ENCODE data around the gene PLAC9. TPM values are rescaled to one million over a fixed set of nuclear protein-coding genes. Genes with fewer than 3 reads are reported as not detected.
A peak's percentile ranks its signal among the peaks of the same experiment; 100 is the strongest.

The PLAC9 gene
- total RNA-seq, 1 experiment from 2014 or later: not detected

DNA sequence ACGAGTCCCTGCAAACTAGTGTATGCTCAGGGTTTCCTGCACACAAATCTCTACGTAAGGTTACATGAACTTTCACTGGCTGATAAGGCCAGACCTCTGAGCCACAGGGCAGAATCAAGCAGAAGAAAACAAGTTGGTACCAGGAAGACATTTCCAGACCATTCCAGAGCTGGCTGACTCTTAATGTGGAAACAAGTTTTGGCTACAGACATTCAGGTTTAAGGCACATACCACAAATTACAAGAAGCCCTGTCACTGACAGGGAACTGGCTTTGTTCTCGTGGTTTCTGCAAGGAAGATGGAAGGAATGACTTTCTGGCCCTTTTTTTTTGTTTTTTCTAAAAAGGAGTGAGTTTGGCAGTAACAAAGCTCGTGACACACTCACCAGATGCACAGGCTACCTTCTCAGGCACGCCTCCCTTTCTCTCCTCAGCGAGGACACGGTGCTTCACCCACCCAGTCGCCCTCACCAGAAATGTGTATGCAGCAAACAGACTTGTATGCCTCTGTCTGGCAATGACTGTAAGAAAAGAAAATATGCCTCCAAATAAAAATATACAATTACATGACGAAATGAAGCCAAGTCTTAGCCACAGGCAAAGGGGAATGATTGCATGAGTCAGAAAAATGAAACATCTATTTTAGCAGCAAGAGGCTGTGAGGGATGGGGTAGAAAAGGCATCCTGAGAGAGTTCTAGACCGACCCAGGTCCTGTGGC lies 22.6 kb downstream of the PLAC9 start:
- no peak for DNase-seq (ENCODE audit: low read depth, low spot score)
- in situ Hi-C loops (cut with HindIII; ENCODE audit: low pct_unique_long_range_greater_than_20kb, low sequenced_read_pairs): no loop called here

DNA sequence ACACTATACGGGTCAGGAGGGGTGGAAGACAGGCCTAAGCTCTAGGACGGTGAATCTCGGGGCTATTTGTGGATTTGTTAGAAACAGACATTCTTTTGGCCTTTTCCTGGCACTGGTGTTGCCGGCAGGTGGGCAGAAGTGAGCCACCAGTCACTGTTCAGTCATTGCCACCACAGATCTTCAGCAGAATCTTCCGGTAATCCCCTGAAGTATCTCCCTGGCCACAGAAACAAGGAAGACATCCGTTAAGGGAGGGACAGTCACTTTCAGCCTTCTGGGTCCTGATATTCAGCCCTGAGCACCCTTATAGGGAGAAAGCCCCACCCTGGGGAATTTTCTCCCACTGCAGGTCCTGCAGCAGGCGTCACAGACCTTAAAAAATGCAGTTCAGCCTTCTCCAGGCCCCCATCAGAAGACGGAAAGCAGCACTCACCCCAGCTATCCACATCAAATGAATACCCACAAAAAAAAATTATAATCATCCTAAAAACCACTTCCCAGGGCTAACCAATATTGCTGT lies 23.2 kb downstream of the PLAC9 start:
- DNase-seq (ENCODE audit: low read depth, low spot score): no peak
- in situ Hi-C loops (cut with HindIII; ENCODE audit: low pct_unique_long_range_greater_than_20kb, low sequenced_read_pairs): no loop called here

DNA sequence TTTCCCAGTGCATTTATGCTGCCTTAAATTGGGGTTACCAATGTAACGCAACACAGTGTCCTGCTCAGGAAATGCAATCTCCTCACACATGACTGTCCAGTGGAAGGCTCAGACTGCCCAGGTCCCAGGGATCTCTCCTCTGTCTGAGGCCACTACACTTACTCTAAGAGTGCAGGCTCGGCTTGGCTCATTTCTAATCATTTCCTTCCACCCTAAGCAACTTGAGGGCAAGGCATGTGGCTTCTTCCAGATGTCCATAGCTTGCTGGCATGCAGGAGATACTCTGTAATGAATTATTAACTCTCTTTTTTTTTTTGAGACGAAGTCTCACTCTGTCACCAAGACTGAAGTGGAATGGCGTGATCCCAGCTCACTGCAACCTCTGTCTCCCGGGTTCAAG lies 23.7 kb downstream of the PLAC9 start:
- no peak for DNase-seq (ENCODE audit: low read depth, low spot score)
- in situ Hi-C loops (cut with HindIII; ENCODE audit: low pct_unique_long_range_greater_than_20kb, low sequenced_read_pairs): no loop called here

DNA sequence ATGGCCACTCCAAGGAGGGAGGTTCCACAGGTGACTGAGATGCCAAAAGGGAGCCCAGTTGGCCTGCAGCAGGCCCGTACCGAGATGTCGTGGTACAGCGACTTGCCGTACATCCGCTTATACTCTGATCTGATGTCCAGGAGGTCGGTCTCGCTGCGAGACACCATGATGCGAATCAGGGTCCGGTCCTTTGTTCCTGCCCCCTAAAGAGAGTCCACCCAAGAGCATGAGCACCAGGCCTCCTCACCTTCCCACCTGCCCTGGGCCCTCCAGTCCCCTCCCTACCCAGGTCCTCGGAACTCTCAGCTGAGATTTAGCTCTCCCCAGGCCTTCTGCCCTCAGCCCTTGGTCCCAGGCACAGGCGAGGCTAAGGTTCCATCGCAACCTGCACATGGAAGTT lies 25.0 kb downstream of the PLAC9 start:
- in situ Hi-C loops (cut with HindIII; ENCODE audit: low pct_unique_long_range_greater_than_20kb, low sequenced_read_pairs): no loop called here
- no peak for DNase-seq (ENCODE audit: low read depth, low spot score)

DNA sequence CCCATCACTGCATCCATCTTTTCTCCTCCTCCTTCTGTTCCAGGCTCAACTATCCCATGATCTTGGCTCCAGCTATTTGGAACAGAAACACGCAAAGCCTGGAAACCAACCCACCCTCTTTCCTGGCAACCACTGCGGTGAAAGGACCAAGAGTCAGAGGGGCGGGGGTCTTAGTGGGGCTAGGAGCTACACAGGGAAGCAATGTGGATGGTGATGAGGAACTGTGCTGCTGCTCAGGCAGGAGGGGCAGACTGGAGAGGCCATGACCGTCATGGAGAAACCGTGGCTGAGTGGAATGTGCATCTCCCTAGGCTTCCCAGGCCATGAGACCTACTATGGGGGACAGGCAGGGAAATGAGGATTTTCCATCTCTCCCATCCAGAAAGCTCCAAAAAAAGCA lies 25.6 kb downstream of the PLAC9 start:
- in situ Hi-C loops (cut with HindIII; ENCODE audit: low pct_unique_long_range_greater_than_20kb, low sequenced_read_pairs): no loop called here
- no peak for DNase-seq (ENCODE audit: low read depth, low spot score)

DNA sequence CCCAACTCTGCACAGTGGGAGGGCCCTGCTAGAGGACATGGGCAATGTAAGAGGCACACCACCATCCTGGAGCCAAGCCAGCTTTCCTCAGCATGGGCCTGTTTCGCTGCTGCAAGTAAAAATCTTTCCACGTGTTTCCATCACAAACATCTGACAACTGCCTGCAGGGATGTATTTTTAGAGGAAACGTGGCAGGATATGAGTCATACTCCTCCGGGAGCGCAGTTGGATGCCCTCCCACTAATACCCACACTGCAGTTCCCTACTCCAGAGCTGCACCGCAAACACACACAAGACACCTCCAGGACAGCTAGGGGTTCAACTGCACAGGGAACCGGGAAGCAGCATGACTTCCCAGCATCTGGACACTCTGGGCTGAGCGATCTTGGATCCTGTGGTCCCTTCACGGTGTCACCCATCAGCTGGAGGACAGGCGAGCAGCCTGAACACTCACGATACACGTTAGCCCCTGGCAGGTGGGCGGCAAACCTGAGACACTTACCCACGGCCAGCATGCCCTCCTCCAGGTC lies 26.1 kb downstream of the PLAC9 start:
- DNase-seq (ENCODE audit: low read depth, low spot score): peak; percentile 93
- in situ Hi-C loops (cut with HindIII; ENCODE audit: low pct_unique_long_range_greater_than_20kb, low sequenced_read_pairs): no loop called here

DNA sequence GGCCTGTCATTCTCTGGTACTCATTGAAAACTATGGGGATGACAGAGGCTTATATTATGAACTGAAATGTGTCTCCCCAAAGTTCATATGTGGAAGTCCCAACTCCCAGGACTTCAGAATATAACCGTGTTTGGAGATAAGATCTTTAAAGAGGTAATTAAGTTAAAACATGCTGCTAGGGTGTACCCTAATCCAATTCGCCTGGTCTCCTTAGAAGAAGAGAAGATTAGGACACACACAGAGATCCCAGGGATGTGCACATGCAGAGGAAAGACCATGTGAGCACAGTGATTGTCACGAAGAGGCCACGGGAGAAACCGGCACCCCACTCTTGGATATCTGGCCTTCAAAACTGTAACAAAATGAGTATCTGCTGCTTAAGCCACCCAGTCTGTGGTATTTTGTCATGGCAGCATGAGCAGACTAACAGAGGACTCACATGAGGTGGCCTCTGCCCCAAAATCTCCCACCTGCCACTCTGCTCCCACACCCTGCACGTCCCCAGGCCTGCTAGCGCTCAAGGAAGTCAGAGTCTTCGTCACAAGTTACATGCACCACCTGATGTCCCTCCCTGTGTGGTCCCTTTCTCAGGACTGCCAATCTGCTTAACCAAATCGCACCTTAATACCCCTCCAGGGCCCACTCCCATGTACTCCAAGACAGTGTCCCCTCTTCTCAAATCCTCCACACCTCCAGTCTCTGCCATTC lies 26.8 kb downstream of the PLAC9 start:
- in situ Hi-C loops (cut with HindIII; ENCODE audit: low pct_unique_long_range_greater_than_20kb, low sequenced_read_pairs): no loop called here
- no peak for DNase-seq (ENCODE audit: low read depth, low spot score)

DNA sequence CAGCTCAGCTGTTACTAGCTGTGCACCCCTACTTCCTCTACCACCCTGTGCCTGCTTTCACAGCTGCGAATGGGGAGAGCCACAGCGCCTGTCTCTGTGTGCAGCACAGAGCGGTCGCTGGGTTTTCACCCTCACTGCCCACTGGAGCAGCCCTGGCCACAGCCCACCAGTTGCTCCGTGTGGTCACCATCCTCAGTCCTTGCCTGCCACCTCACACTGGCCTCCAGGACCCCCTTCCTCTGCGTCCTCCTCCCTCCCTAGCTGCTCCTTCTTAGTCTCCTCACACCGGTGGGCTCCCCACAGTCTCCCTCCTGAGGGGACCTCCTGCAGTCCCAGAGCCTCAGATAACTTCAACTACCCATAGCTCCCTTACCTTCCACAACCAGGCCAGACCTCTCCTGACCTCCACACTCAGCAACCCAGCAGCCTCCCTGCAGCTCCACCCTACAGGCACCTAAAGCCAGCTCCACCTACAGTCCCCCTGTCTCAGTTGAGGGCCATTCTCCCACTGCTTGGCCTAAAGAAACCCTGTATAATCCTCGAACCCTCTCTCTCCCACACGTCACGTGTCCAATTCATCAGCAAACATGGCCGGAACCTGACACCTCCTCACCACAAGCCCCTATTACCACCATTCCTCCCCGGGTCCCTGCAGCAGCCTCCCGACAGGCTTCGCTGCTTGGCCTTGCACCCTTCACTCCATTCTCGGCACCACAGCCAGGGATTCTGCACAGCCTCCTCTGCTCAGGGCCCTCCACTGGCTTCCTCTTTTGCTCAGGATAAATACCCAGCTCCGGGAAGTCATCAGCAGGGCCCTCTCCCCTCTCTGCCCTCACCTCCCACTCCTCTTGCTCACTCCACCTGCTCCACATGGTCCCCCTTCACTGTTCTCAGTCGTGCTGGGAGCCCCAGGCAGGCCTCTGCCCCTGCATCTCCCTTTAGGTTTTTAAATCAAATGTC lies 28.1 kb downstream of the PLAC9 start:
- in situ Hi-C loops (cut with HindIII; ENCODE audit: low pct_unique_long_range_greater_than_20kb, low sequenced_read_pairs): no loop called here
- DNase-seq (ENCODE audit: low read depth, low spot score): no peak

DNA sequence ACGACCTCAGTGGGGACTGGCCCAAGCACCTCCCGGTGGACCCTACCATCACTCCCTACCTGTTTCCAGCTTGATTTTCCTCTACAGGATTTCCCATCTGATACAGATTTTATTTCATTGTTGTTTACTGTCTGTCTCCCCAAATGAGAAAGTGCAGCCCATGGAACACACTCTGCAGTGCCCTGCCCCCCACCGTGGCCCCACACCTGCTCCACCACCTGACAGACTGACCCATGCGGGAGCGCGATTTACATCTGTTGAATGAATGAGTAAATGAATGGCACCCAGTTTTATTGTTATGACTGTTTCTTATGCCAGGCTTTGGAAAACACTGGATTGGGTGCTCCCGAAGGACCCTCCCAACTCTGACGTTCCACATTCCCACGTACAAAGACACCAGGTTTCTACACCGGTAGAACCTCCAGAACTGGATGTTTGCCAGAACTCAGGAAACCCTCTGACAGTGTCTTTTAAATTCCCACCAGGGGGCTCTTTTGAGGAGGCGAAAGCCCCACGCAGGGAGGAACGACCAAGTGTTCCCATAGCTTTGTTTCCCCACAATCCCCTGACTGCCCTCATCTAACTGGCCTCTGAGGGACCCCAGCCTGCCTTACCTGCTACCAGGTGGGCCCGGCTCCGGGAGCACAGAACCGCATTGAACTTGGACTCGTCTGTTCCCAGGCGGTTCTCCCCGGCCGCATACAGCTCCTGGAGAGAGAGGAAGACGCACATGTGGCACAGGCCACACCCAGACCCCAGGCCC lies 29.0 kb downstream of the PLAC9 start:
- in situ Hi-C loops (cut with HindIII; ENCODE audit: low pct_unique_long_range_greater_than_20kb, low sequenced_read_pairs): no loop called here
- DNase-seq (ENCODE audit: low read depth, low spot score): peak; percentile 41

DNA sequence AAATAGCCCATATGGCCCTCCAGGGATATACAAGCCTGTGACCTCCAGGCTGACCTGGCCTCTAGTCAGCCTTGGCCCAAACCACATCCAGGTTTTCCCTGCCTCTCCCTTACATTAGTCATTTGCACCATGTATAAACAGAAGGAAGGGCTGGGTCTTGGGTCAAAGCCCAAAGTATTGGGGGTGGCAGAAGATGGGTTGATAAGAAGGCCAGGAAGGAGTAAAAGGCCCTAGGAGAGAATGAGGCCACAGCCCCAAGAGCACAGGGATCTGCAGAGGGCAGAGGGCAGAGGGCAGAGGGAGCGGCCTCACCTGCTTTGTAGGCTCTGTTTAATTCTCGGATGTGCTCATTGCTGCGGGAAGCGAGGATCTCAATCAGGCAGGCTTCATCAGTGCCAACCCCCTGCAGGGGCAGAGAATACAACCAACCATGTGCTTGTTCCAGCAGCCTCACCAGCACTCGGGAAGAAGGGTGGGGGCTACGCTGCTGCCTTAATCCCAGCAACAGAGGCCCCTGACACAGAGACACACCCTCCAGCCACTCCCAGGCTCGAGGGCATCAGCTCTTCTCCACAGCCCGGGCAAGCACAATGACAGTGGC lies 31.3 kb downstream of the PLAC9 start:
- in situ Hi-C loops (cut with HindIII; ENCODE audit: low pct_unique_long_range_greater_than_20kb, low sequenced_read_pairs): no loop called here

DNA sequence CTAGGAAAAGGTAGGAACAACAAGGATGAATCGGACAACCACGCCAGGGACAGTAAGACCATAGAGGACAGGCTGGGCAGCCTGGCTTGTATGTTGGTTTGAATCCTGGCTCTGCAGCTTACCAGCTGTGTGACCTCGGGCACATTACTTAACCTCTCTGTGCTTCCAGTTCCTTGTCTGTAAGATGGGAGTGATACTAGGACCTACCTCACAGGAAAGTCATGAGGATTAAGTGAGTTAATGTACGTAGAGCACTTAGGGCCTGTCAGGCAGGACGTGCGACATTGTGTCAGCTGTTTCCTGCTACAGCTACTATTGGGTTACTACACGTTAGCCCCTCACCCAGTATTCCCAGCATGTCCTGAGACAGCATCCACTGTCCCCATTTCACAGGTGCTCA lies 32.1 kb downstream of the PLAC9 start:
- DNase-seq (ENCODE audit: low read depth, low spot score): no peak
- in situ Hi-C loops (cut with HindIII; ENCODE audit: low pct_unique_long_range_greater_than_20kb, low sequenced_read_pairs): no loop called here

More for the DNA sequence above, 31.3 kb downstream of the PLAC9 start:
- DNase-seq (ENCODE audit: low read depth, low spot score): no peak

DNA sequence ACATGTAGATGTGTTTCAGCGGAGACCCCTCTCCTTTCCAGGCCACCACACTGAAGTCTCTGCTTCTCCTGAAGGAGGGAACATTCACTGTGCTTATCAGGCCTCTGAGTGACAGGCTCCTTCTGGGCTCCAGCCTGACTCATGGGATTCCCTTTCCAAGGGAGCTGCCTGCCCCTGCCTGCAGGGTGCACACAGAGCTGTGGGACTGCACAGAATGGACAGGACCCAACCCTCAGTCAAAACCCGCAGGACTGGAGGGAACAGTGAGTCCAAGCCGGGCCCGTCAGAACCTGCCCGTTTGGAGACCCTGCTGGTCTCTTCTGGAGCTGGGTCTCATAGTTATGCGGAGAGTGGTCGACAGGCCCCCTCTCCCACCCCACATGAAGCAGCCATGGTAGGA lies 32.6 kb downstream of the PLAC9 start:
- in situ Hi-C loops (cut with HindIII; ENCODE audit: low pct_unique_long_range_greater_than_20kb, low sequenced_read_pairs): no loop called here
- DNase-seq (ENCODE audit: low read depth, low spot score): no peak

DNA sequence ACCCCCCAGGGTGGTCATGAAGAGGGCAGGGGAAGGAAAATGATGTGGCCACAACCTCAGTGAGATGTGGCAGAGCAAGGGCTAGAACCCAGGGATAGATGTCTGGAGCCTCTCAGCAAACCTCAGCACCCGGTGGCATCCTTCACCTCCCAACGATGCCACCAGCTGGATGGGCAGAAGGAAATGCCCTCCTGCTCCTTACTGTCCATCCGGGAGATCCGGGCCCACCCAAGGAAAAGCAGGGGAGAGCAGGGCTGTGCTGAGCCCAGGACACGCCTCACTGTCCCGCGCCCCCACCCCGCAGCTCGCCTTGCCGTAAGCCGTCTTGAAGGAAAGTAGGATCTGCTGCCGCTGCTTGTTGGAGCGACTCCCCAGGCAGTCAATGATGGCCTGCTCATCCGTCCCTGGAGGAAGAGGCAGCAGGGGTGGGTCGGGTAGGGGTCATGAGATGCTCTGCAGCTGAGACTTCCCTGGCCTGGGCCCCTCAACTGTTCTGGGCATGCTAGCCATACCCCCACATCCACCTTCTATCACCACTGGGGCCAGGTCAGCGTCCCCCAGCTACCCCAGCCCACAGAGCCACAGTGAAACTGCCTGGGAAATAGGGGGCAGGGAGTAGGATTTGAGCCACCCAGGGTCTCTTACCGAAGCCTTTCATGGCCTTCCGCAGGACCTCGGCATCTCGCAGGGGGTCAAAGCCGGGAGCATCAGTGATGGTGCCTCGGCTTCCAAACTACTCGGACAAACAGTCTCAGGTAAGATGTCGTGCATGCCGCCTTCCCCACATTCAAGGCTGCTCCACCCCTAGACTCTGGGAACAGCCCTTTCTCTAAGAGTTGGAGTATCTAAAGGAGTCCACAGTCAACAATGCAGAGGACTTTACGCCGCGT lies 34.3 kb downstream of the PLAC9 start:
- in situ Hi-C loops (cut with HindIII; ENCODE audit: low pct_unique_long_range_greater_than_20kb, low sequenced_read_pairs): no loop called here
- DNase-seq (ENCODE audit: low read depth, low spot score): no peak

DNA sequence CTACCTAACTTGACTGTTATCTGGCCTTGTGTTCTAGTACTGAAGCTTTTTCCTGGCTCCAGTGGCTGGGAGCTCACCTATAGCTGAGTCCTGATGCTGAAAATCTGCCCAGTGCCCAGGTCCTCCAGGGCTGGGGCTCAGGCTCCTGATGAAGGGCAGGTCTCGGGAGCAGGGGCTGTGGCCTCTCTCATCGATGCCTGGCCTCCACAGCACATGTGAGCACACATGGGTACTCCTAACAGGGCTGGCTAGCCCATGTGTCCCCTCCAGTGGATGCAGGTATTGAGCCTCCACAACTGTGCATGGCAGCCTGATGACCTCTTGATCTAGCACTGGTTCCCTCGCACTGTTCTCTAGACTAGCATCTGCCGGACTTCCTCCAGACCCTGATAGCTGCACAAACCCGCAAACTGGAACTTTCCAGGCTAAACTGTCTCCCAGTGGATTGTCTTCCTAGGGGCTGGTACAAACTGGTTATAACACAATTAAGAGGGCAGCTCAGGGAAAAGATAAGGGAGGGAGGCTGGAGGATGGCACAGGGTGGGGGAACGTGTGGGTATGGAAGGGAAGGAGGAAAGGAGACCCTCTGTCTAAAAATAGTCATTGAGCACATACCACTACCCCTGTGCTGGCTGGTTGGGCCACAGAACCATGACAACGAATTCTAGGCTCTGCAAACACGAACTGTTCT lies 35.1 kb downstream of the PLAC9 start:
- in situ Hi-C loops (cut with HindIII; ENCODE audit: low pct_unique_long_range_greater_than_20kb, low sequenced_read_pairs): no loop called here
- DNase-seq (ENCODE audit: low read depth, low spot score): no peak

DNA sequence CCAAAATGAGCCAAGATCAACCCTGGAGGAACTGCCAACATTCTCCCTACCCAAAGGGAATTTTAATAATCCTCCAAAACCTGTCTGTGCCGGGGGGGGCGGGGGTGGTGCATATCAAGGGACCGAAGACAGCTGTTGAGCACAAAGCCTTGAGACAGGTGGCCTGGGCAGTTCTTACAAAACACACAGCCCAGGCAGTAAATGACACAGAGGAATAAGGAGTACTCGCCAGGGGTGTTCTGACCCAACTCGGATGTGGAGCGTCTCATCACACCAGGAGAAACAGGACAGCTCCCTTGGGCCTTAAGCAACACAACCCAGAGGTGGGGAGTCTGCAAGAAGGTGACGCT lies 35.6 kb downstream of the PLAC9 start:
- in situ Hi-C loops (cut with HindIII; ENCODE audit: low pct_unique_long_range_greater_than_20kb, low sequenced_read_pairs): no loop called here
- no peak for DNase-seq (ENCODE audit: low read depth, low spot score)

All from SK-MEL-5 (cell line).